Osteoblast (primary cell): ENCODE measurements around the gene PRMT3. TPM values are rescaled to one million over a fixed set of nuclear protein-coding genes. Genes with fewer than 3 reads are reported as not detected.

Source experiments
- DNase-seq: peaks from one replicate; pipeline ENCODE4 v3.0.0; 2011; ENCODE audit warnings: low spot score, mixed read lengths; ENCODE audit not compliant: insufficient read length; ENCODE audit errors: missing footprints
- H2AFZ ChIP-seq: 2 replicates; pipeline ENCODE4 v1.6.0; 2011; ENCODE audit warnings: mild to moderate bottlenecking, low read length
- H3K27ac ChIP-seq: 2 replicates; pipeline ENCODE4 v1.5.1; 2011; ENCODE audit warnings: mild to moderate bottlenecking, low read depth, low read length, moderate library complexity
- H3K27me3 ChIP-seq: 2 replicates; pipeline ENCODE4 v1.6.0; 2012; ENCODE audit warnings: mild to moderate bottlenecking, control low read depth, inconsistent platforms, low read length, moderate library complexity; ENCODE audit not compliant: insufficient read depth
- H3K36me3 ChIP-seq: 2 replicates; pipeline ENCODE4 v1.5.1; 2011; ENCODE audit warnings: mild to moderate bottlenecking, low read length, control low read depth, moderate library complexity; ENCODE audit not compliant: insufficient read depth
- H3K4me1 ChIP-seq: 2 replicates; pipeline ENCODE4 v1.5.1; 2011; ENCODE audit warnings: mild to moderate bottlenecking, low read length, control low read depth, moderate library complexity; ENCODE audit not compliant: insufficient read depth
- H3K4me2 ChIP-seq: 2 replicates; pipeline ENCODE4 v1.6.0; 2011; ENCODE audit warnings: mild to moderate bottlenecking, low read length; ENCODE audit not compliant: insufficient read depth
- H3K4me3 ChIP-seq: fragments of 200-600 bp; sonication (generic); 3 replicates; pipeline ENCODE4 v1.5.1; 2012; ENCODE audit warnings: mild to moderate bottlenecking, low read length, inconsistent platforms; ENCODE audit not compliant: insufficient read depth
- H3K79me2 ChIP-seq: 2 replicates; pipeline ENCODE4 v1.6.0; 2012; ENCODE audit warnings: mild to moderate bottlenecking, low read length, control low read depth, inconsistent platforms; ENCODE audit not compliant: insufficient read depth
- H3K9me3 ChIP-seq: 2 replicates; pipeline ENCODE4 v1.5.1; 2011; ENCODE audit warnings: low read depth, low read length, control low read depth
- H4K20me1 ChIP-seq: 2 replicates; pipeline ENCODE4 v1.6.0; 2012; ENCODE audit warnings: mild to moderate bottlenecking, low read length, control low read depth; ENCODE audit not compliant: insufficient read depth
- CTCF ChIP-seq: IDR thresholded peaks from 2 replicates; pipeline ENCODE4 v1.5.1; 2011; ENCODE audit warnings: mild to moderate bottlenecking, low read depth, low read length, moderate library complexity; ENCODE audit errors: extremely low read depth
- total RNA-seq: library from RNA; depleted of rRNA; stranded (reverse); fragments of >200 nt; gene quantifications from 2 replicates; pipeline ENCODE4 v1.2.3, GENCODE V29; 2012

Gene PRMT3
- total RNA-seq, 1 donor = 20.6 TPM

GRCh38 chr11:20488352-20488751 lies 100.8 kb downstream of the PRMT3 start:
- no peak overlapping the region for H3K4me3 ChIP-seq
- H4K20me1 ChIP-seq = no peaks in the 10 kb centered on the region
- H3K9me3 ChIP-seq = no peaks in the 10 kb centered on the region
- H3K79me2 ChIP-seq = no peaks in the 10 kb centered on the region
- no peak overlapping the region for H2AFZ ChIP-seq
- H3K4me1 ChIP-seq = no peaks in the 10 kb centered on the region
- no peaks in the 10 kb centered on the region for H3K27me3 ChIP-seq
- H3K36me3 ChIP-seq = no peaks in the 10 kb centered on the region
- TF ChIP-seq CTCF = no peak
- DNase-seq = no peak
- no peak overlapping the region for H3K27ac ChIP-seq
- H3K4me2 ChIP-seq = no peak overlapping the region

DNA sequence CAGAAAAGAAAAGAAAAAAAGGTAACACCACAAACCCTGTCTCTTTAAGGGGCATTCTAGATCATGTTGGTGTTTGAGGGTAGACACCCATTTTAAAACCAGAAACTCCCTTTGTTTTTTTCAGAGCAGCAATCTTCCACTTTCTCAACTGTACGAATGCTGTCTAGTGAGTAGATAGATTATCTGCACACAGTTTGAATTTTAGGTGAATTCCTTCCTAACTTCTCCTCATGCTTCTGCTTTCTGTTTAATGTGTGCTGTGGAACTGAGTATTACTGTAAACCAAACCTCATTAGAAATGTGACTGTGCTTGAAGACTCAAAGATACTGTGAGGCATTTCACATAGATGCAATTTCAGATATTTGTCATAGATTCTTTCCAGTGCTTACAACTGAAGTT lies 102.4 kb downstream of the PRMT3 start:
- no peak for TF ChIP-seq CTCF
- H3K27ac ChIP-seq = no peak overlapping the region
- no peaks in the 10 kb centered on the region for H3K27me3 ChIP-seq
- H3K79me2 ChIP-seq = no peaks in the 10 kb centered on the region
- no peak overlapping the region for H3K4me2 ChIP-seq
- no peak overlapping the region for H2AFZ ChIP-seq
- no peaks in the 10 kb centered on the region for H3K36me3 ChIP-seq
- H4K20me1 ChIP-seq = no peaks in the 10 kb centered on the region
- no peaks in the 10 kb centered on the region for H3K9me3 ChIP-seq
- H3K4me3 ChIP-seq = no peak overlapping the region
- H3K4me1 ChIP-seq = no peaks in the 10 kb centered on the region
- no peak for DNase-seq

GRCh38 chr11:20493340-20493739 lies 105.8 kb downstream of the PRMT3 start:
- H3K4me1 ChIP-seq = no peaks in the 10 kb centered on the region
- no peak overlapping the region for H3K27ac ChIP-seq
- no peaks in the 10 kb centered on the region for H3K9me3 ChIP-seq
- DNase-seq = no peak
- TF ChIP-seq CTCF = no peak
- H3K79me2 ChIP-seq = no peaks in the 10 kb centered on the region
- no peaks in the 10 kb centered on the region for H4K20me1 ChIP-seq
- H3K27me3 ChIP-seq = no peaks in the 10 kb centered on the region
- H3K36me3 ChIP-seq = no peaks in the 10 kb centered on the region
- H3K4me3 ChIP-seq = no peak overlapping the region
- H2AFZ ChIP-seq = no peak overlapping the region
- H3K4me2 ChIP-seq = no peak overlapping the region

GRCh38 chr11:20497124-20497792 lies 109.7 kb downstream of the PRMT3 start:
- no peaks in the 10 kb centered on the region for H4K20me1 ChIP-seq
- no peak overlapping the region for H2AFZ ChIP-seq
- no peak overlapping the region for H3K4me3 ChIP-seq
- no peaks in the 10 kb centered on the region for H3K36me3 ChIP-seq
- no peaks in the 10 kb centered on the region for H3K4me1 ChIP-seq
- H3K27me3 ChIP-seq = no peaks in the 10 kb centered on the region
- TF ChIP-seq CTCF = no peak
- H3K27ac ChIP-seq = no peak overlapping the region
- no peaks in the 10 kb centered on the region for H3K79me2 ChIP-seq
- no peak for DNase-seq
- no peak overlapping the region for H3K4me2 ChIP-seq
- no peaks in the 10 kb centered on the region for H3K9me3 ChIP-seq
